MM.1S (cell line): ENCODE results near the gene IMPG1.

Experiments used
- DNase-seq: peaks from one replicate; pipeline ENCODE4 v3.0.0-alpha.2; 2015
- H2AFZ ChIP-seq: fragments of 300-600 bp; sonication (generic); 2 replicates; pipeline ENCODE4 v1.6.0; 2016; ENCODE audit warnings: antibody characterized with exemption, low read length
- H3F3A ChIP-seq: fragments of 300-600 bp; sonication (generic); 2 replicates; pipeline ENCODE4 v1.6.1; 2016; ENCODE audit warnings: mild to moderate bottlenecking, antibody characterized with exemption, low read length, moderate library complexity, mixed read lengths; ENCODE audit not compliant: insufficient read depth
- H3K27ac ChIP-seq: fragments of 300-600 bp; sonication (generic); 2 replicates; pipeline ENCODE4 v1.5.1; 2016; ENCODE audit warnings: mild to moderate bottlenecking, low read length
- H3K27me3 ChIP-seq: fragments of 300-600 bp; sonication (generic); replicated peaks from 2 replicates; pipeline ENCODE4 v1.6.0; 2016; ENCODE audit warnings: low read length; ENCODE audit not compliant: insufficient read depth
- H3K36me3 ChIP-seq: fragments of 300-600 bp; sonication (generic); replicated peaks from 2 replicates; pipeline ENCODE4 v1.6.1; 2016; ENCODE audit warnings: mild to moderate bottlenecking, low read length, mixed read lengths; ENCODE audit not compliant: insufficient read depth
- H3K4me1 ChIP-seq: fragments of 300-600 bp; sonication (generic); 2 replicates; pipeline ENCODE4 v1.6.1; 2016; ENCODE audit warnings: low read length, mixed read lengths
- H3K4me2 ChIP-seq: fragments of 300-600 bp; sonication (generic); 2 replicates; pipeline ENCODE4 v1.6.0; 2016; ENCODE audit warnings: low read depth, low read length
- H3K4me3 ChIP-seq: fragments of 300-600 bp; sonication (generic); 2 replicates; pipeline ENCODE4 v1.5.1; 2016; ENCODE audit warnings: low read length, mixed read lengths
- H3K79me2 ChIP-seq: fragments of 300-600 bp; sonication (generic); 2 replicates; pipeline ENCODE4 v1.6.1; 2016; ENCODE audit warnings: mixed run types, low read length, mixed read lengths
- H3K9ac ChIP-seq: fragments of 300-600 bp; sonication (generic); 2 replicates; pipeline ENCODE4 v1.6.1; 2016; ENCODE audit warnings: low read length, mixed read lengths
- H3K9me2 ChIP-seq: fragments of 300-600 bp; sonication (generic); replicated peaks from 2 replicates; pipeline ENCODE4 v1.6.1; 2016; ENCODE audit warnings: mild to moderate bottlenecking, low read length, mixed read lengths; ENCODE audit not compliant: insufficient read depth
- H3K9me3 ChIP-seq: fragments of 300-600 bp; sonication (generic); replicated peaks from 2 replicates; pipeline ENCODE4 v1.6.1; 2016; ENCODE audit warnings: mild to moderate bottlenecking, low read length, mixed read lengths; ENCODE audit not compliant: insufficient read depth
- H4K20me1 ChIP-seq: fragments of 300-600 bp; sonication (generic); 2 replicates; pipeline ENCODE4 v1.6.1; 2016; ENCODE audit warnings: mild to moderate bottlenecking, low read length, moderate library complexity, mixed read lengths; ENCODE audit not compliant: insufficient read depth
- CTCF ChIP-seq: fragments of 300-600 bp; sonication (generic); IDR thresholded peaks from 2 replicates; pipeline ENCODE4 v1.5.1; 2016; ENCODE audit warnings: antibody characterized with exemption, low read length, mixed read lengths
- EZH2 ChIP-seq: fragments of 300-600 bp; sonication (generic); optimal IDR thresholded peaks from 2 replicates; pipeline ENCODE3; 2017; ENCODE audit warnings: low read depth, mild to moderate bottlenecking, antibody characterized with exemption, low read length, mixed read lengths
- EZH2phosphoT487 ChIP-seq: fragments of 300-600 bp; sonication (generic); IDR thresholded peaks from 2 replicates; pipeline ENCODE4 v1.6.1; 2018; ENCODE audit warnings: antibody characterized with exemption, low read length

The IMPG1 gene

DNA sequence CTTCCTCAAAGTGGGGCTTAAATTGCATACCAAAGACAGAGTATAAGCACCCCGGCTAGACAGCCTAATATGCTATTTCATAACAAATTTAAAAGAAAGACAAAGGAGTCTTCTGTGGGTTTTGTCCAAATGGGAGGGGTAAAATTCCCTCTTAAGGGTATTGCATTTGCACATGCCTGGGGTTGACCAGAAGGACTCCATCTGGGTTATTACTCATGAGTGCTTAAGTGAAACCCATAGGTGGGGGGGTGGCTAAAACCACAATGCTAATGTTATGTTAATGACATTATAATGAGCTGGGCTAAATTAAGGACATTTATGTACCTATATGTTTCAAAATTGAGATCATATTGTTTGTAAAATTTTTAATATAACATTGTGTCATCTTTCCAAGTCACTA is 15.0 kb downstream of the IMPG1 start:
- Histone ChIP-seq H3K79me2 (no peaks in the 10 kb centered on the region), H3K27ac (no peak overlapping the region), H2AFZ (no peak overlapping the region), H3F3A (no peaks in the 10 kb centered on the region), H3K9me3 (no peaks in the 10 kb centered on the region), H4K20me1 (no peaks in the 10 kb centered on the region), H3K27me3 (no peaks in the 10 kb centered on the region), H3K9me2 (no peaks in the 10 kb centered on the region), H3K4me1 (no peaks in the 10 kb centered on the region), H3K4me2 (no peak overlapping the region), H3K9ac (no peak overlapping the region), H3K4me3 (no peak overlapping the region), H3K36me3 (no peaks in the 10 kb centered on the region)
- TF ChIP-seq EZH2, result no peak
- TF ChIP-seq CTCF, result no peak
- TF ChIP-seq EZH2phosphoT487, result no peak
- no peak for DNase-seq

DNA sequence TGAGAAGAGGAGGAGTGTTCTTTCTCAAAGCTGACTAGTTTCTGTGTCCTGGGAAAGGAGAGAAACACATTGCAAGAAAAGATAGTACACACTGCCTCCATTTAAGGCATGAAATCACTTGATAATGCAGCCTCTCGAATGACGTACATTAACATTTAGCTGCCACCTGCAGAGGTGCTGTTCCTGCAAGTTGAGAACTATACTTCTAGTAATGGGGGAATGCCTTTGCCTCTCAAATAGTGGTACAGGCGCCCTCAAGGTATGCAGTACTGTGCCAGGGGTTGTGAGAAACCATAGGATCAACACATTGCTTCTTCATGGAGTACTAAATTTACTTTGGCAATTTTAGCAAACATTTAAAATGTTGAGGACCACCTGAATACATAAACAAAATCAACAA is 20.1 kb downstream of the IMPG1 start:
- Histone ChIP-seq H3K27ac (no peak overlapping the region), H3K79me2 (no peaks in the 10 kb centered on the region), H3K4me3 (no peak overlapping the region), H2AFZ (no peak overlapping the region), H3K27me3 (no peaks in the 10 kb centered on the region), H3K36me3 (no peaks in the 10 kb centered on the region), H3K9ac (no peak overlapping the region), H3K9me2 (no peaks in the 10 kb centered on the region), H3K9me3 (no peaks in the 10 kb centered on the region), H4K20me1 (no peaks in the 10 kb centered on the region), H3F3A (no peaks in the 10 kb centered on the region), H3K4me1 (no peaks in the 10 kb centered on the region), H3K4me2 (no peak overlapping the region)
- no peak for TF ChIP-seq EZH2
- no peak for TF ChIP-seq EZH2phosphoT487
- no peak for TF ChIP-seq CTCF
- DNase-seq, result no peak

DNA sequence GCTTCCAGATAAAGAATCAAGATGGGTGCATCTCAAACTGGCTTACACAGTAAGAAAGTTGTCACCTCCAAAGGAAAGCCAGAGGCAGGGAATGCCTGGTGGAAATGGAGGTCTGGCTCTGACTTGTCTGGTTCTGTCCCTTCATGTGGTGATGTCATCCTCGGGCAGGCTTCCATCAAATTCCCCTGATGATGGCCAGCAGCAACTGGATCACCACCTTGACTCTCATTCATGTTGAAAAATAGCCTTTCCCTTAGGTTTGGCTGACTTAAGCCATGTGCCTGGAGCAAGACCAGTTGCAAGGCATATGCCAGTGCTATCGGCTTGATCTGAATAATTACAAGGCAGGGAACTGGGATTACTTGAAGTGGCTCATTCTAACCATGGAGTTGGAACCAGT is 28.8 kb downstream of the IMPG1 start:
- Histone ChIP-seq H3K4me1 (no peaks in the 10 kb centered on the region), H3K9me3 (no peaks in the 10 kb centered on the region), H3K4me3 (no peak overlapping the region), H3F3A (no peaks in the 10 kb centered on the region), H2AFZ (no peak overlapping the region), H3K36me3 (no peaks in the 10 kb centered on the region), H3K79me2 (no peaks in the 10 kb centered on the region), H3K9me2 (no peaks in the 10 kb centered on the region), H3K4me2 (no peak overlapping the region), H3K27ac (no peak overlapping the region), H3K9ac (no peak overlapping the region), H4K20me1 (no peaks in the 10 kb centered on the region), H3K27me3 (no peaks in the 10 kb centered on the region)
- DNase-seq, result no peak
- TF ChIP-seq EZH2phosphoT487, result no peak
- TF ChIP-seq CTCF, result no peak
- TF ChIP-seq EZH2, result no peak

DNA sequence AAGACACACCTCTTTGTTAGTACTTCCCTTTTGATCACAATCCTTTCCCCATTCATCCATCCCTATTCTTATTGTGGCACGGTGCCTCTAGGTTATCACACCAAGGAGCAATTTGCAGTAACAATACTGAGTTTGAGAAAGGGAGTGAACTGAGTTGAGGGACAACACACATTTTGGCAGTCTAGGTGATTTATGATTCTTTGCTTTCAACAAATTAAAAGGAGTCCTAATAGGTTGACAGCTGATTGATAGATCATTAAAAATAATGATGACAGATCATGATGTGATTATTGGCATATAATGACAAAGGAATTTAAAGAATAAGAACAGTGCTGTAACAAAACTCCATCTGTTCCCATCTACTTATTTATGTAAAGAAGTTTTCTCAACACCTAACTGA is 36.7 kb downstream of the IMPG1 start:
- no peak for TF ChIP-seq EZH2phosphoT487
- TF ChIP-seq CTCF, result no peak
- TF ChIP-seq EZH2, result no peak
- H3K79me2 ChIP-seq, result no peaks in the 10 kb centered on the region
- H3K27ac ChIP-seq, result no peak overlapping the region
- H3K4me3 ChIP-seq, result no peak overlapping the region
- no peak overlapping the region for H2AFZ ChIP-seq
- no peaks in the 10 kb centered on the region for H3K36me3 ChIP-seq
- H3K4me1 ChIP-seq, result no peaks in the 10 kb centered on the region
- H3K9ac ChIP-seq, result no peak overlapping the region
- H4K20me1 ChIP-seq, result no peaks in the 10 kb centered on the region
- no peak for DNase-seq
- no peaks in the 10 kb centered on the region for H3F3A ChIP-seq
- H3K9me2 ChIP-seq, result no peaks in the 10 kb centered on the region
- H3K4me2 ChIP-seq, result no peak overlapping the region
- no peaks in the 10 kb centered on the region for H3K9me3 ChIP-seq
- no peaks in the 10 kb centered on the region for H3K27me3 ChIP-seq
